ENCODE data around the gene ARHGAP21.
A peak's percentile ranks its signal among the peaks of the same experiment; 100 is the strongest.

ARHGAP21 gene

DNA sequence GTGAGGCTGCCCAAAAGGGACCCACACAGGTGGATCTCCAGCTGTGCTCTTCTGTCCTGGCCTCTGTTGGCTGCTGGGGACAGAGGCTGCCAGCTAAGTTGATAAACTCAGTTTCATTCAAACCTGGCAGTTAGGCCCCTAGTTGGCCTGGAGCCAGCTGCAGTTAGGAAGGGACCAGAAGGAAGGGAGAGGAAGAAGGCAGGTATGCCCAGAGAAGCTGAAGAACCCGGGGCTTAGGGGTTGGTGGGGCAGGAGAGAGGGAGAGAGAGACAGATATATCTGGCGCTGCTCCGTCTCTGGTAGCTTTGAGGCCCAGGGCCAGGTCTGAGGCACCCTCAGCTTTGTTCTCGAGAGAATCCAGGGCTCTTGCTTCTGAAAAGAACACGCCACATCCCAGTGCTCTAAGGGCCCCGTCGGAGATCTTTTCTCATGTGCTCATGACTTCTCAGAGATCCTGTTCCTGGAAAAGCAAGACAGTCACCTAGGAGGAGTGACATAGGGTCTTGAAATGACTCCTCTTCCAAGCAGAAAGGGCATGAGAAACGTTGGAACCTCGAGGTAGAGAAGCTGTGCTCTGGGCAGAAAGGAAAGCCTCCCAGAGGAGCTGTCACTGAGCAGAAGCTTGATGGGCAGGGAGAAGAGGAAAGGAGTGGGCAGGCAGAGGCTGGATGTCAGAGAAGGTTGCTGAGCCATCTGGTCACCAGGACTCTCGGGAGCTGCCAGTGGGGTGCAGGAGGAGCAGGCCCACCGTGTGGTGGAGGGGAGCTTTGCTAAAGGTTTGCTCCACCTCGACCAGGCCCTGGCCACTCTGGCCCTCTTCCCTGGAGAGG lies 153.6 kb downstream of the ARHGAP21 start:
- no peak for DNase-seq

DNA sequence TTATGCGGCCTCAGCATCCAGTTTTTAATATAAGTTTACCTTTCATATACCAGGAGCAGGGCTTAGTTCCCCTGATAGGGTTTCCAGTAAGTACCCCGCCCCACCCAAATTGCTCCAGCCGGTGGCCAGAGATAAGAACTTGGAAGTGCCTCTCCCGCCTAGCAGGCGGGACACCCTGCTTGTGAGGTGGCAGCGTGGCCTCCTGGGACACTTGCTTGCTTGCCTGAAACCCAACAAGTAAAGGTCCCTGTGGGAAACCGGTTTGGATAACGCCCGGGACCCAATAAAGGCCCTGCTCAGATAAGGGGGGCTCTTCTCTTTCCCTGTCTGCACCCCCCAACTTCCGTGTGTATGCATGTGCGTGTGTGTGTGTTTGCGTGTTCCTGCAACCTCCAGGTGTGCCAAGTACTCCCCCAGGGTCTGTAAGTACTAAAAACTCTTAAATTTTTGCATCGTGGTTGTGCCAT lies 154.3 kb downstream of the ARHGAP21 start:
- DNase-seq = no peak

DNA sequence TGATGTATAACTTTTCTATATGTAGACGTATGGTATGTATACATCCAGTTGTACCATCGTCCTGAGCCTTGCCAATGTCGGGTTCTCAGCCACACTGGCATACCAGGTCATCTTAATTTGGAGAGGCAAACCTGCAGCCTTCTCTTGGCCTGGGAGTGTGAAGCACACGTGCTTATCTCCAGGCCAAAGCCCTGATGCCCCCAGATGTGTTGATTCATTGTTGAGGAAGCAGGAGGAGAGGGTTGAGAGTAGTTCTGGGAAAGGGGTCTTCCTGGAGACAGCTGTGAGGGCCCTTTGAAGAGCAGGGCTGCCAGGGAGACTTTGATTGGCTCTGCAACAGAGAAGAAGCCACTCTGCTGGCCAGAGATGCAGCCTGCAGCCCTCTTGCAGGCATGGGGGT lies 155.6 kb downstream of the ARHGAP21 start:
- DNase-seq = no peak

DNA sequence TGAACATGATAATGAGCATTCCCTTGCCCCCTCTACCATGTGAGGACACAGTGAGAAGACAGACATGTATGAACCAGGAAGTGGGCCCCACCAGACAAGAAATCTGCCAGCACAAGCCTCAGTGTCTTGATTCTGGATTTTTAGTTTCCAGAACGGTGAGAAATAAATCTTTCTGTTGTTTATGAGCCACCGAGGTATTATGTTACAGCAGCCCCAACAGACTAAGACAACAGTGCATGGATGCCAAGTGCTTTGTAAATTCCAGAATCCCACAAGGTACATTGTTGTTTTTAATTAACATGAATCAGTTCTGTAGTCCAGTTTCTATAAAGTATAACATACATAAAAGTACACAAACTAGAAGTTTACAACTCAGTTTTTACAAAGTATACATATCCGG lies 162.2 kb downstream of the ARHGAP21 start:
- no peak for DNase-seq

DNA sequence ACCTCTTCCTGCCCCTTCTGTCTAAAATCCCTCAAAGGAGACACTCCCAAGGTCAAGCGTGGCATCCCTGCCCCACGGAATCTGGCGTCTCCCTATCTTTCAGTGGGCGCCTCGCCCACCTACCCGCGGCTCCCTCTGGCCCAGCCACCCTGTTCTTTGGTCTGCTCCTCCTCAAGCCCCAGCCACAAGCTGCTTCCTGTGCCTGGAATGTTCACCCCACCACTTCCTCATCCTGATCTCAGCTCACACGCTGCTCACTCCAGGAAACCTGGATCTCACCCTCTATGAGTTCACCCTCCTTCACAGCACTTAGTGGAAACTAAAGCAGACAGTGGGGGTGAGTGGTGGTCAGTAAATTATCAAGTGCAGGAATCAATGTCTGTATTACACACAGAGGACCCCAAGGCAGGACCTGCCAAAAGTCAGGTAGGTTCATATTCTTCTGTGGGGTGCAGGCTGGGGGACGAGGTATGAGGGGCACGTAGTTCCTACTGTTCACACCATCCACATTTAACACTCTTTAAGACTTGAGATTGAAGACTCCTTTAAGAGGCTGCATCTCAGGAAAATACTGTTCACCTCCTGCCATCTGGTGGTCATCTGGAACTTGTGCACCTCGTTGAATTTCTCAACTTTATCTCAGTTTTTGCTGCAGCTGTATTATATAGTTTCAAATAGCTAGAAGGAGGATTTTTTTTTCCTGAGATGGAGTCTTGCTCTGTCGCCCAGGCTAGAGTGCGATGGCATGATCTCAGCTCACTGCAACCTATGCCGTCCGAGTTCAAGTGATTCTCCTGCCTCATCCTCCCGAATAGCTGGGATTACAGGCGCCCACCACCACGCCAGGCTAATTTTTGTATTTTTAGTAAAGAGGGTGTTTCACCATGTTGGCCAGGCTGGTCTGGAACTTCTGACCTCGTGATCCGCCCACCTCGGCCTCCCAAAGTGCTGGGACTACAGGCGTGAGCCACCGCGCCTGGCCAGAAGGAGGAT lies 166.6 kb downstream of the ARHGAP21 start:
- peak; percentile 5 to 25 for DNase-seq

DNA sequence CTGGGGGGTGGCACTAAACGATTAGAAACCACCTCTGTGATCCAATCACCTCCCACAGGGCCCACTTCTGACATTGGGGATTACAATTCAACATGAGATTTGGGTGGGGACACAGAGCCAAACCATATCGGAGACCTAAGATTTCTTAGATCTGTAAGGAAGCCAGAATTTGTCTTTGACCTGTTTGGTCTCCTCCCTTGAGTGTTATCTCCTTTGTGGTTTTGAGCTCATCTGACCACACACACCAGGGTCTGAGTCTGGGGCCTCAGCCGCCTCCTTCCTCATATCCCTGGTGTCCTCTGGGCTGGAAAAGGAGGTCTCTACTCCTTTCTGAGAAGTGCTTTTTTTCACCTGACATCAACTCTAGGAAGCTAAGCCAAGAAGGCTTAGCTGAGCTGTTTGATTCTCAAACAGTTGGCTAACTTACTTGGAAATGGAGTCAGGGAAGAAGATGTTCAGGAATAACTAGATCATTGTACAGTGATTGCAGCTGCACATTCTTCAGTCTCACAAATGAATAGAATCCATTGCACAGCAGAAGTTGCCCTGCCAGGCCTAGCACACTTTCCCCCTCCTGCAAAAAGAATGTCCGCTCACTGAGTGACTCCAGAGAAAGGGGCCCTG lies 167.4 kb downstream of the ARHGAP21 start:
- no peak for DNase-seq

DNA sequence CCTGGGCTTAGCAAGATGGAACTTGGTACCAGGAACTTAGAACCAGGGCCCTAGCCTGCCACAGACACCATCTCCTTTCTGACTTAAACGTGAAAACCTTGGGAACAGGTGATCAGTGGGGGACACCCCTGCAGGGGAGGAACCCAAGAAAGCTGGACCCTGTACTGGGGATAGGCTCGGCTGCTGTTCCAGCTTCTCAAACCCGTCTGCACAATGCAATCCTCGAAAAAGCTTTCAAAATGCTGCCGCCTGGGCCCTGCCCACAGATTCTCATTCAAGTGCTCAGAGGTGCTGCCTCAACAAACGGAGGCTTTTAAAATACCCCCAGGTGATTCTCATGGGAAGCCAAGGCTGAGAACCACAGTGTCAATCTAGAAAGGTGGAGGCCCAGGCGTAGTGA lies 169.7 kb downstream of the ARHGAP21 start:
- no peak for DNase-seq

DNA sequence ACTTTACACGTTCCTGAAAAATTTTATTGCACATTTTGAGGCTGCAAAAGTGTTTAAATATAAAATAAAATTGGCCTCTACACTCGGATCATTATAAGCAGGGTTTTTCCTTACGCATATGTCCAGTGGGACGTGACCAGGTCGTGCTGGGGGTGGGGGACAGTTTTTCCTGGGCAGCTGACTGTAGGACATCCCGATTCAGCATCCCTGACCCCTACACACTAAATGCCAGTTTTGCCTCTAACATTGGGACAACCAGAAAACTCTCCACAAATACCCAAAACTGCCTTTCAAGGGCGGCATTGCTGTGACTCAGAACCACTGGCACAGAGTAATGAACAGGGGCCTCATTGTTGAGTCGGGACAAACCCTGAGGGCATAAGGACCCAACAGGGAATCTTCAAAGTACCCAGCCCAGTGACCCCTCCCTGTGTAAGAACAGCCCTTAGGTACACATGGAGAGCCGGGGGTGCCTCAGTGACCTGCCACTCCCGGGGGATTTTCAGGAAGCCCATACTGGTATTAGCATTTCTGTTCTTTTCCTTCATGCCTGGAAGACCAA lies 170.6 kb downstream of the ARHGAP21 start:
- no peak for DNase-seq

DNA sequence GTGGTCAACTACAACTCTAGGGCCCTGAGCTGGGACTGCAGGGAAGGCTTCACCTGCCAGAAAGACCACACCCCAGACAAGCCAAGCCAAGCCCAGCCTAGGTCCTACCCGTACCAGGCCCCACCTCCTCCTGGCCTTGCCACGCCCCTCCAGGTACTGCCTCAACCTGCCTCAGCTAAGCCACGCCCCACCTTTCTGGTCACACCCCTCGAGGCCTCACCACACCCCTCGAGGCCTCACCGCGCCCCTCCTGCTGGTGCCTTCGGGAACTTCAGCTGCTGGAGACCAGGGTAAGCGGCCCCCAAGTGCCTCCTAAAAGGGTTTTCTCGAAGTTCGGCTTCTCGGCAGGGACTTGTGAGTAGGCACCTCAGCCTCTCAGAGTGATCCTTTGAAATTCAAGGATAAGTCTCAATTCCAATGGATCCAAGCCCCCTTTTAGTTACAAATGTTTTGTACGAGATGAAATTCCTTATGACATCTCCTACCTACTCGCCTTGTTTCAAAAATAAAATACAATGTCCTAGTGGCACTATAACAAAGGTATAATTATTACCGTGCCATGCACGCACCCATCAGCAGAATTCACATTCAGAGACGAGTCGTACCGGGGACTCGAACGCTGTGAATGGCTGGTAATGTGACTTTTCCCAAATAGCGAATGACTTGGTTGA lies 171.2 kb downstream of the ARHGAP21 start:
- no peak for DNase-seq

DNA sequence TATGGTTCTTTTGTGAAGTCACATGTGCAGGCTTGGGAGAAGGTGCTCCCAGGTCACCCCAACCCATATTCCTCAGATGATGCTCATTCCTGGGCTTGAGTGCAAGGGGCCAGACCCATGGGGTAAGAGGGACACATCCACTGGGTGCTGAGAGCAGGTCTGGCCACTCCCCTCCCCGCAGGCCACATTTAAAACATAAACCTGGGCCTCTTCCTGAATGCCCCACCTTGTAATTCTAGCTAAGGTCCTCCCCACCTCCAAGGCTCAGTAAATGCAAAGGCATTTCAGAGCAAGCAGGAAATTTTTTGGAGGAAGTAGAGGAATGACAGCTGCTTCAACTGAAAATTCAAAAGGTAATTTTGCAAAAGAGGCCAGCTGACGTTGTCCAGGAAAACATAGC lies 172.5 kb downstream of the ARHGAP21 start:
- DNase-seq = no peak

DNA sequence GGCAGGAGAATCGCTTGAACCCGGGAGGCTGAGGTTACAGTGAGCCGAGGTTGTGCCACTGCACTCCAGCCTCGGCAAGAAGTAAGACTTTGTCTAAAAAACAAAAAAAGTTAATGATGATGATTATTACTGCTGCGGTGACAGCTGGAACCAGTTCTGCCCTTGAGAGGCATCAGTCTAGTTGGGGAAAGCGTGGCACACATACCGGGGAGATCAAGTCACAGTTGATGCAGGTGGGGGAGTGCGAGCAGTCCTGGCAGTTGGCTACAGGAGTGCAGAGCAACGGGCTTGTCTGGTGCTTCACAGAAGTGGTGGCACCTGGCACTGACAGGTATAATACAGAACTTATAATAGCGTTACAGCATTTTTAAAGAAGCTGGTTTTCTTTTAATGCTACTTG lies 173.0 kb downstream of the ARHGAP21 start:
- DNase-seq = no peak

DNA sequence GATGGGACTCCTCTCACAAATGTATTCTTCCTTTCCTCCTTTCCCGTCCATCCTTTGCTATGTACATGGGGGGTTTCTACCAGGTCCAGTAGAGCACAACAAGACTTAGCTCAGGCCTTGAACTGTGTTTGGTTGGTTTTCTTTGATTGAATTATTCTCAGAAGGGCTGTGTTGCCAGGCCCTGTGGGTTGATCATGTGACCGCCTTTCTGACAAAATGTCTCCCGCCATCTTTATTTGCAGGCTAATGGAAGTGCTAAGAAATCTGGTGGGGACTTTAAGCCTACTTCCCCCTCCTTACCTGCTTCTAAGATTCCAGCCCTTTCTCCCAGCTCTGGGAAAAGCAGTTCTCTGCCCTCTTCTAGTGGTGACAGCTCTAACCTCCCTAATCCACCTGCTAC lies 178.1 kb downstream of the ARHGAP21 start:
- DNase-seq = no peak

DNA sequence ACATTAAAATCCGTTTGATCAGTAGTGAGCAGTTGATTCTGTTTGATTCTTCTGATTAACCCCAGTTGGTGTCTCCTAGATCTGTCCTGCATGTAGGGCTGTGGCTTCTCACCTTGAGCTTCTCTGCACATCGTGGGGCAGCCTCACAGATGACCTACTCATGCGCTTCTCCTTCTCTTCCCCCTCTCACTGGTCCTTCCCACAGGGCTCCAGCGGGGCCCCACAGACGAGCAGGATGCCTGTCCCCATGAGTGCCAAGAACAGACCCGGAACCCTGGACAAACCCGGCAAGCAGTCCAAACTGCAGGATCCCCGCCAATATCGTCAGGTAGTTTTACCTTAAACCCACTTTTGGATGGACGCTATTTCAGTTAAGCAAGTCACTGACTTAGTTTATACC lies 178.9 kb downstream of the ARHGAP21 start:
- no peak for DNase-seq

DNA sequence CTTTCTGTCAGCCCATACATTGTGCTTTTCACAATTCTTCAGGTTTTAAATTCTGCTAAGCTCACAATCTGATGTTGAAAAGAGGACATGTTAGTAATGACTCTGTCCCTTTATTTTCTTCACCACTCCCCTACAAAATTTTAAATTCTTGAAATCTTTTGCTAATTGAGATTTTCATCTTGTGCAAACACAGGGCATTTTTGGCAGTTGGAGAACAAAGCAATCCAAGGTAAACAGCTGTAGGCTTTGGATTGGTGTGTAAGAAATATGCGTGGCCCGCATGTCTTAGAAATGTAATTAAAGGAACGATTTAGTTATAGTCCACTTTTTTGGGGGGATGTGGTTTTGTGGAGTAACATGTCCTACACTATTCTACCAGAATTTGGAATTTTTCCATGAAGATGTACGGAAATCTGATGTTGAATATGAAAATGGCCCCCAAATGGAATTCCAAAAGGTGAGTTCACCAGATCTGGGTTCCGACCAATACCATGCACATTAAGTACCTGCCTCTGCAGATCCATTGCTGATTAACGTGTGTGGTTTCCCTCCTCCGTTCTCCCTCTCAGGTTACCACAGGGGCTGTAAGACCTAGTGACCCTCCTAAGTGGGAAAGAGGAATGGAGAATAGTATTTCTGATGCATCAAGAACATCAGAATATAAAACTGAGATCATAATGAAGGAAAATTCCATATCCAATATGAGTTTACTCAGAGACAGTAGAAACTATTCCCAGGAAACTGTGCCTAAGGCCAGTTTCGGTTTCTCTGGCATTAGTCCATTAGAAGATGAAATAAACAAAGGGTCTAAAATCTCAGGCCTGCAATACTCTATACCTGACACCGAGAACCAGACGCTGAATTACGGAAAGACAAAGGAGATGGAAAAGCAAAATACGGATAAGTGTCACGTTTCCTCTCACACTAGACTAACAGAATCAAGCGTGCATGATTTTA lies 181.1 kb downstream of the ARHGAP21 start:
- no peak for DNase-seq

DNA sequence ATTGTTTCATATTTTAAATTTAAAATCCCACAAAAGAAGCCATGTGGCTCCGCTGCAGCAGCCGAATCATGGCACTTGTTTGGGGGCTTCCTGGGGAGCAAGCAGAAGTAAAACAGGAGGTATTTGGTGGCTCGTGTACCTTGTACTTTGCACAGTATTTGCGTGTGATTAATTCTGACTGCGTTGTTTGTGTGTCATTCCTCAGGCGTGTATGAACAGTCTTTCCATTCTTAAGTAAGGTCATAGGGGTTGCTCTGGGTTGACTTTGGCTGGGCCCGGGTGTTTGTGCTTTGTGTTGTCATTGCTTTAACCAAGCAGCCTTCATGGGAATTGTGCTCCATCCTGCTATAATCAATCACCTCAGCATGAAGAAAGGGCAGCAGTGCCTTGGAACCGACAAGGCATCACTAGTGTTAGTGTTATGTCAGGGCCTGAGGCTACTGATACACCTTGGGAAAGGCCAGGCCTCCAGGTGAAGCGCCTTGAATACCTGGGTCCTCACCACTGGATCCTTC lies 182.4 kb downstream of the ARHGAP21 start:
- no peak for DNase-seq

DNA sequence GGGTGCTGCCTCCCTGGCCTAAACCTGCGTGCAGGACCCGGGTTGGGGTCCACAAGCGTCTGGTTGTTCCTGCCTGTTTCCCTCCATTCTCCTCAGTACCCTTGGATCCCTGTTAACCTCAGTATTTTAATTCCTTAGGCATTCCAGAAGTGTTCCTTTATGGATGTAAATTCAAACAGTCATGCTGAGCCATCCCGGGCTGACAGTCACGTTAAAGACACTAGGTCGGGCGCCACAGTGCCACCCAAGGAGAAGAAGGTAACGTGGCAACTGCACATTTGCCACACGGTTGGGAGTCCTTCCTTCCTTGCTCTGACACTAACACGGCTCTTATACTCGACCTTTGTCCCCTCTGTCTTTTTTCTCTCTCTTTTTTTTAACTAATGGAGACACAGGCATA lies 187.1 kb downstream of the ARHGAP21 start:
- DNase-seq = no peak

DNA sequence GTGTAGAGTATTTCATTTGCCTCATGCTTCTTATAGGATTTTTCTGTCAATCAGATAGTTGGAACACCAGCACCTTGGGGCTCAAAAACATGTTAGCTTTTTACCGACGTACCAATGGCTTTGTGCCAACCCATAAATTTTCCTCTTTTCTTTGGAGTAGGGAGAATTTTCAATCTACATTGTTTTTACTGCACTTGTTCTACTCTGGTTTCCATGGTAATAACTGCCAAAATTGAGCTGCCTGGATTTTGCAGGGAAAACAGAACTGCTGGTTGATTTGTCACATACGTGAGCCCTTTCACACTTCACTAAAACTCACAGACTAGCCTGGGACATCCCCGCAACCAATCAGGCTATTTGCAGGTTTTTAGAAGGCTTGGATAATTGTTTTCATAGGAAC lies 189.7 kb downstream of the ARHGAP21 start:
- no peak for DNase-seq
